ENCODE data around the gene RPP14.

RPP14 gene

GRCh38 chr3:58292866-58293265, 13.2 kb upstream of the RPP14 start:
- DNase-seq: no peak

GRCh38 chr3:58293516-58293915, 12.5 kb upstream of the RPP14 start:
- DNase-seq: no peak

- no peak for DNase-seq
Measured at GRCh38 chr3:58296269-58296668, 9.8 kb upstream of the RPP14 start.

GRCh38 chr3:58296843-58297242, 9.2 kb upstream of the RPP14 start:
- no peak for DNase-seq

GRCh38 chr3:58298190-58298589, 7.9 kb upstream of the RPP14 start:
- DNase-seq: no peak

GRCh38 chr3:58299075-58299474, 7.0 kb upstream of the RPP14 start:
- no peak for DNase-seq

GRCh38 chr3:58299839-58300516, 6.1 kb upstream of the RPP14 start:
- DNase-seq: no peak

GRCh38 chr3:58307639-58308215, 1.7 kb downstream of the RPP14 start:
- no peak for DNase-seq

GRCh38 chr3:58308728-58309127, 2.7 kb downstream of the RPP14 start:
- DNase-seq: no peak

- DNase-seq: no peak
Measured at GRCh38 chr3:58317811-58318210, 11.8 kb downstream of the RPP14 start.

GRCh38 chr3:58321791-58322190, 15.7 kb downstream of the RPP14 start:
- no peak for DNase-seq

GRCh38 chr3:58322793-58323192, 16.7 kb downstream of the RPP14 start:
- DNase-seq: no peak

GRCh38 chr3:58323529-58324390, 17.7 kb downstream of the RPP14 start:
- no peak for DNase-seq

GRCh38 chr3:58324391-58325390, 18.6 kb downstream of the RPP14 start:
- DNase-seq: no peak

GRCh38 chr3:58325525-58325992, 19.5 kb downstream of the RPP14 start:
- DNase-seq: no peak

- DNase-seq: no peak
Measured at GRCh38 chr3:58326267-58326900, 20.3 kb downstream of the RPP14 start.

GRCh38 chr3:58329150-58329921, 23.3 kb downstream of the RPP14 start:
- no peak for DNase-seq

GRCh38 chr3:58329922-58330413, 23.9 kb downstream of the RPP14 start:
- no peak for DNase-seq

- no peak for DNase-seq
Measured at GRCh38 chr3:58331593-58332152, 25.6 kb downstream of the RPP14 start.

GRCh38 chr3:58332575-58333188, 26.6 kb downstream of the RPP14 start, which contains the start of gene PXK:
PXK (plus strand) TSS chr3:58332892; CDS start chr3:58332989, 97 bp downstream.
- DNase-seq: no peak
